DMS153 treated with DMSO at 0.1 percent for 48 hours (cell line): ENCODE data around the gene PTPRM.
"Not testable (repeated sequence)": the region's sequence is repeated elsewhere in the genome, so short reads cannot be mapped to it uniquely, and the experiment has no call there.

Source experiments
- DNase-seq: peaks from one replicate; lab custom pipeline; 2025; ENCODE audit not compliant: unreplicated experiment; lab: John Stamatoyannopoulos, UW

Gene PTPRM

GRCh38 chr18:8034674-8035073 lies 467.6 kb downstream of the PTPRM start:
- no peak for DNase-seq

- no peak for DNase-seq
Measured at GRCh38 chr18:8036551-8036950, 469.4 kb downstream of the PTPRM start.

DNA sequence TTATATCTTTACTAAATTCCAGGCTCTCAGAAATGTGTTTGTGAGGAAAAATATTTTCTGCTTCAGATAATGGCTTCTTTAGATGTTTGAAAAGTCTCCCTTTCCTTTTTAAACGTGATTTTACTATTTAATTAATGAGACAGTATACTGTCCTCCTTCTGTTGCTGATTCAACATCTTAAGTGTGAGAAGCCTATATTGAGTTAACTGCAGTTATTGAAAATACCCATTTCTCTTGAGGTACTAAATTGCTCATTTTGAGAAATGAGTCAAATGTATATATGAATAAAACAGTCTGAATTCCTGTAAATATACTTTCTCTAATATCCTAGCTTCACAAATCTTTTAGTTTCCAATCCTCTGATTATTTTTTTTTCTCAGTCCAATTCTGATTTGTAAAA lies 470.2 kb downstream of the PTPRM start:
- no peak for DNase-seq

DNA sequence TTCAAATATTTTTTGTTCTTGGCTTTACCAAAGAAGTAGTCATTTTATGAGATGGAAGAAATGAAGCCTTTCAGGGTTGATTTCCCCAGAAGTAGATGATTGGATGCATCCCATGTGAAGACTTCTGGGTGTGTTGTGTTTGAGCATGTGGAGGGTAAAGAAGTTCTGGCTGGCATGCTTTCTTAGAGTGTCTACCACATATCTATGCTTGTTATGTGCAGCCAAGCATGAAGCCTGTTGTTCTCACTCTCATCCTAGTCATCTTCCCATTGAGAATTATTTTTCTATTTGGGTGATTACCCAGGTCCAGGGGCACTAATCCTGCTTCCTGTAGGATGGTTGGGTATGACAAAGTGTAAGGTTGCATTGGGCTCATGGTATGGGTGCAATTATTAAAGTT lies 472.9 kb downstream of the PTPRM start:
- no peak for DNase-seq

GRCh38 chr18:8041526-8042111 lies 474.5 kb downstream of the PTPRM start:
- DNase-seq = no peak

GRCh38 chr18:8044004-8044403 lies 476.9 kb downstream of the PTPRM start:
- DNase-seq = no peak

DNA sequence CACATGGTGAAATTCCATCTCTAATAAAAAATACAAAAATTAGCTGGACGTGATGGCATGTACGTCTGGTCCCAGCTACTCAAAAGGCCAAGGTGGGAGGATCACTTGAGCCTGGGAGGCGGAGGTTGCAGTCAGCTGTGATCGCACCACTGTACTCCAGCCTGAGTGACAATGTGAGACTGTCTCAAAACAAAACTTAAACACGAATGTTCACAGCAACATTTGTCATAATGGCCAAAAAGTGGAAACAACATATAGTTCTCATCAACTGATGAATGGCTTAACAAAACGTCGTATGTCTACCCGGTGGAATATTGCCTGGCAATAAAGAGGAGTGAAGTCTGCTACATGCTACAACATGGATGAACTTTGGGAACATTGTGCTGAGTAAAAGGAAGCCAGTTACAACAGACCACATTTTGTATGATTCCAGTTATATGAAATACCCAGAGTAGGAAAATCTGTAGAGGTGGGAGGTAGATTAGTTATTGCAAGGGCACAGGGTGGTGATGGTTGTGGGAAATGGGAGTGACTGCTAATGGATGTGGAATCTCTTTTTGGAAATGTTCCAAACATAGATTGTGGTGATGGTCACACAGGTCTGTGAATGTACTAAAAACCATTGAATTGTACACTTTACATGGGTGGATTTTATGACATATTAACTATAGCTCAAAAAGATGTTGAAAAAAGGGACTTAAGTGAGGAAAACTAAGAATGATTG lies 478.2 kb downstream of the PTPRM start:
- DNase-seq = no peak

GRCh38 chr18:8045884-8046281 lies 478.8 kb downstream of the PTPRM start:
- no peak for DNase-seq

DNA sequence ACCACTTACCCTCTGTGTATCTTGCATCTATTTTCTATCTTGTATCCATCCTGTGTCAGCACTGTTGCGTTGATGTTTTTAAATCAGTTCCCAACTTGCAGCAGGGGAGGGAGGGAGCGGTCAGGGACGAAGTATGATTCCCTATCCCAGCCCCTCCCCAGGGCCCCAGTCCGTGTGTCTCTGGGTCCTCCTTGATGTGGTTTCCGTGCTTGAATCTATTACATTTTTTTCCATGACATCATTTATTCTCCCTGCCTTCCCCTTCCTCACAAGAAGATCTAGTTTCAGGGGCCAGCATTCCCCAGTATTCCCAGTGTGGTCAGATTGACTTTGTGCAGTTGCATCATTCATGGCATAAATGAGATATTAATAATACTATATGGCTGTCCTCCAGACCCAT lies 479.3 kb downstream of the PTPRM start:
- no peak for DNase-seq

DNA sequence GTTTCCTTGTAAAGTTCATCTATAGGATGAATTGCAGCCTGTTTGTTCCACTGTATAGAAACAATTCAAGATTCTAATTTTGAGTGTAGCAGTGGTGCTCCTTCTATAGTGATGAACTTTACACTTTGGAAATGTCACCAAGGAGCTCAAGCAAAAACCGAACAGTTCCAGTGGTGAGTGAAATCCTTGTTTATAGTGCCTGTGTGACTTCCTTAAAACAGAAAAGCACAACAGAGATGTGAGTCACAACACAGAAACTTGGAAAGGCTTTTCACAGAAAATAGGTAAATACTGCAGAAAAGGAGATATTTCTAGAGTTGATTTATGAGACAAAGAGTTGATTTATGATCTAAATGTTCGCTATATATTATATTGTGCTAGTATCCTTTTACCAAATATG lies 482.0 kb downstream of the PTPRM start:
- no peak for DNase-seq

DNA sequence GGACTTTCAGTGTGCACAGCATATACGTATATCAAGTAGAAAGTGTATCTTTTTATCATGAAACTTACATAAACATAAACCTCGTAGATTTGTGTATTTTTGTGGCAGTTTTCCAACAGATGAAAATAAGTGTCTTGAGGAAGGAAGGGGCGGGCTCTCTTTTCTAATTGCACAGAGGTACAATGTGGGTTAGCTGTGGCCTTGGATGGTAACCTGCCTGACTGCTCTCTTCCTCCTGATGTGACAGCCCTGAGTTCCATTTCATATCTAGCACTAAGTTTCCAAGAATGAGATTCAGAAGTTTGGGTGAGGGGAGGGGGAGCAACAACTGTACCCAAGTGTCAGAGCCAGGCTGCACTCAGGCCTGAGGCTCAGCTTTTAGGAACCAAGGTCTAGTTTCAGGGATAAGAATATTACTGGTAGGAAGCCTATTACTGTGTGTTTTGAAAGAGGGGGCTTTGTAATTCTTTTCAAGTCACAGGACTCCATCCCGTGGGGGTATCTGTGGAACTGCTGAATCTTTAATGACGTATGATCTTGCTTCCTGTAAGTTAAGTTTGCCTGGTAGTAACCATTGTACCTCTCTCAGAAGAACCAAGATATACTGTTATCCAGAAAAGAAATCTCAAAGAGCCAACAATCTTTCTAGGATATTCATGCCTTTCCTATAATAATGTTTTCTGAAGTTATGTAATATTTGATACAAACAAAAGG lies 483.7 kb downstream of the PTPRM start:
- DNase-seq = no peak

GRCh38 chr18:8051453-8051852 lies 484.3 kb downstream of the PTPRM start:
- no peak for DNase-seq

- peak; percentile 2 for DNase-seq
Measured at GRCh38 chr18:8052237-8052701, 485.2 kb downstream of the PTPRM start.

GRCh38 chr18:8056723-8057122 lies 489.6 kb downstream of the PTPRM start:
- no peak for DNase-seq

DNA sequence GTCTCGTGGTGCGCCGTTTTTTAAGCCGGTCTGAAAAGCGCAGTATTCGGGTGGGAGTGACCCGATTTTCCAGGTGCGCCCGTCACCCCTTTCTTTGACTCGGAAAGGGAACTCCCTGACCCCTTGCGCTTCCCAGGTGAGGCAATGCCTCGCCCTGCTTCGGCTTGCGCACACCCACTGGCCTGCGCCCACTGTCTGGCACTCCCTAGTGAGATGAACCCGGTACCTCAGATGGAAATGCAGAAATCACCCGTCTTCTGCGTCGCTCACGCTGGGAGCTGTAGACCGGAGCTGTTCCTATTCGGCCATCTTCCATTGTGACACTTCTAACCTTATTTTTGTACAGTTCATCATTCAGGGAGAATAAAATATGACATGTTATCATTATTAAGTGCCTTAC lies 496.0 kb downstream of the PTPRM start:
- not testable (repeated sequence) for DNase-seq

DNA sequence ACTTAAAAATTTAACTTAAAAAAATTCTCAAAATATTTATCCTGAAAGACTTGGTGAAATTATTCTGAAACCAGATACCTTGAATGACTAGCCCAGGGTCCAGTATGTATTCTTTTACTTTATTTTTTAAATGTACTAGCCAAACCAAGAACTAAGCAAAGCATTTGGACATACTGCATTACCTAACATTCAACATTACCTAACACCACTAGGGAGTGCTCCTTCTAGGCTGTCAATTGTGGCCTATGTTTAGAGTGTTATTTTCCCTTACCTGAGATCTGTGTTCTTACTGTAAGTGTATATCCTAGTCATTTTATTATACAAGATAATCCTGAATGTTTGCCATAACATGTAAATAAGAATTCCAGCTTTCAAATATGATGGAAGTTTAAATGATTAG lies 496.6 kb downstream of the PTPRM start:
- DNase-seq = peak; percentile 2

DNA sequence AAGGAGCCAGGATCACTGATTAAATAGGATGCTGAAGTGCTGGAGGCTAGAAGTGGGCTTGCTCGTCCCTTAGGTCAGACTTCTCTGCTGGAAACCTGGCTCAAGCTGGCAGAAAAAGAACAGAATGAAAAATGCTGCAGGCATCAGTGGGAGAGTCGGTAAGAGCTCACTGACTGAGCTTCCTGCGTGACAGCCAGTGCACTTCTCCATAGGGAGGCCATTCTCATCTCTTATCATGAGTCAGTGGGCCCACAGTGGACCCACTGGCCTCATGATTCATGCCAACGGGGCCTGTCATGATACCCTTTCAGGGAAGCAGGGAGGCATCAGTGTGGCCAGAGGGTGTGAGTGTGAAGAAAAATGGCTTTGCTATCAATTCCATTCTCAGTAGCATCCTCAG lies 498.2 kb downstream of the PTPRM start:
- DNase-seq = no peak

DNA sequence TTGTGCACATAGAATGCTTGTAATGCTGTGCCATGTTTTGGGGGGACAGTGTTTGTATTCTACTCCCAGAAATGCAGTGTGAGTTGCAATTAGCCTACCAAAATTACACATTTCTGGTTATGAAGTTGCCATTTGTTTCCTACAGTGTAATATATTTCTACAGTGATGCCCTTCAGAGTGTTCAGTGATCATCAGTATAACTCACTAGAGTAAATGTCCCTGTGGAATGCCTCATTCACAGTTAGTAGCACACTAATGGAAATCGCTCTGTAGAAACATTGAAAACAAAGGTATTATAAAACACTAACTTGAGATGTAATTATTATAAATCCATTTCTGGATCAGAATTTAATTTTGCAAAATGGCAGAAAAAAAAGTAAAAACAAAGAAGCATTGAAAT lies 498.7 kb downstream of the PTPRM start:
- DNase-seq = no peak

DNA sequence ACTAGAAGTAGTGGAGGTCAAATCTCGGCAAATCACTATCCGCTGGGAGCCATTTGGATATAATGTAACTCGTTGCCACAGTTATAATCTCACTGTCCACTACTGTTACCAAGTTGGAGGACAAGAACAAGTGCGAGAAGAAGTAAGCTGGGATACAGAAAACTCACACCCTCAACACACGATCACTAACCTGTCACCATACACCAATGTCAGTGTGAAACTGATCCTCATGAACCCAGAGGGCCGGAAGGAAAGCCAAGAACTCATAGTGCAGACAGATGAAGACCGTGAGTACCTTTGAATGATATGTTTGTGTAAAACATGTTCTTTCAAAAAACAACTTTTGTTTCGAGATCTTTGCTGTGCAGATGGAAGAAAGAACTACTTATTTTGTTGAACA lies 502.6 kb downstream of the PTPRM start:
- no peak for DNase-seq

- DNase-seq = no peak
Measured at GRCh38 chr18:8073167-8073566, 506.1 kb downstream of the PTPRM start.

DNA sequence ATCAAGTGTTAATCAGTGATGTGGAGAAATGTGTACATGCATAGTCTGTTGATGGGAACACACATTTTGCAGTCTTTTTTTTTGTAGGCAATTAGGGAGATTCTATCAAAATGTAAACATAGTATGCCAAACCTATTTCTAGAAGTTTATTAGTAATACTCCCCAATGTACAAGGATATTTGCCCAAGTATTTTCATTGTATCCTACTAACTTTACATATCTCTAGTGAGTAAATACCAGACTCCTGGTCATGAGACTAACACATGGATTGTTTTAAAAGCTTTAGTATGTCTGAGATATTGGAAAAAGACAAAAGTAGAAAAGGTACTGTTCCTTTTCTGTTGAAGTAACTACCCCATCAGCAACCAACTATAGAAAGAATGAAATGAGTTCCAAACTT lies 513.0 kb downstream of the PTPRM start:
- DNase-seq = no peak

GRCh38 chr18:8081267-8081666 lies 514.2 kb downstream of the PTPRM start:
- DNase-seq = peak; percentile 7
